Mammary epithelial cell (primary cell): Measurements from ENCODE around the gene IQGAP2.

Source experiments
- CTCF ChIP-seq, 2 donors: IDR thresholded peaks in 1 of 2; conservative IDR thresholded peaks in 1 of 2; 2 replicates each; pipeline ENCODE4 v1.5.1; 2011 to 2012; ENCODE audit warnings: inconsistent platforms in 2 of 2, low read length in 2 of 2, mild to moderate bottlenecking in 2 of 2, control low read depth in 1 of 2, low read depth in 1 of 2; ENCODE audit not compliant: insufficient read depth in 1 of 2; ENCODE audit errors: extremely low read depth in 1 of 2
- EZH2 ChIP-seq: IDR thresholded peaks from 2 replicates; pipeline ENCODE4 v1.6.1; 2012; ENCODE audit warnings: low read length, inconsistent platforms, borderline replicate concordance

GRCh38 chr5:76746677-76747076 is 343.6 kb downstream of the IQGAP2 start:
- TF ChIP-seq EZH2 (no peak), CTCF (conservative IDR thresholded peaks at IDR 0.05 in 1 of 2, IDR thresholded peaks at IDR 0.05 in 1 of 2; ENCODE audit: extremely low read depth in 1 of 2, insufficient read depth in 1 of 2, low read depth in 1 of 2, low read length in 2 of 2) (no peak)
